Large intestine (tissue), 3 donors: ENCODE results near the gene C11orf58. TPM values are rescaled to one million over a fixed set of nuclear protein-coding genes. Genes with fewer than 3 reads are reported as not detected.

Source experiments
- DNase-seq, 2 donors: peaks; one replicate each; pipeline versions ENCODE4 v3.0.0 to v3.0.0-alpha.2; 2013
- H3K27ac ChIP-seq: one replicate; pipeline ENCODE4 v1.5.1; 2013; ENCODE audit warnings: low read length
- H3K27me3 ChIP-seq: 2 replicates; pipeline ENCODE4 v1.6.1; 2013; ENCODE audit warnings: low read length; ENCODE audit not compliant: control insufficient read depth, insufficient read depth
- H3K36me3 ChIP-seq: 2 replicates; pipeline ENCODE4 v1.6.1; 2013; ENCODE audit warnings: low read length; ENCODE audit not compliant: control insufficient read depth, insufficient read depth
- H3K4me1 ChIP-seq: one replicate; pipeline ENCODE4 v1.6.1; 2013; ENCODE audit warnings: low read length; ENCODE audit not compliant: control insufficient read depth, insufficient read depth
- H3K4me3 ChIP-seq: one replicate; pipeline ENCODE4 v1.5.1; 2013; ENCODE audit warnings: low read length
- H3K9me3 ChIP-seq: one replicate; pipeline ENCODE4 v1.6.1; 2013; ENCODE audit warnings: mild to moderate bottlenecking, low read depth, low read length, moderate library complexity; ENCODE audit not compliant: control insufficient read depth
- WGBS: methylation state at CpG from one replicate; pipeline ENCODE4 v1.1.5; 2013; ENCODE audit warnings: low lambda C conversion rate; ENCODE audit not compliant: insufficient coverage; 5-methylcytosine and 5-hydroxymethylcytosine counted together
- polyA plus RNA-seq: library from polyadenylated mRNA; unstranded; fragments of 120-200 nt; gene quantifications from one replicate; pipeline ENCODE4 v1.2.1, GENCODE V29; 2013

Gene C11orf58
- polyA plus RNA-seq, 1 donor: 172 TPM

GRCh38 chr11:16741473-16741872 lies 3.0 kb downstream of the C11orf58 start:
- H3K27me3 ChIP-seq: no peaks in the 10 kb centered on the region
- H3K4me3 ChIP-seq: no peak overlapping the region
- H3K4me1 ChIP-seq: peaks cover 5% of the 10 kb centered on the region
- no CpG with 5 or more reads among the region's 4 CpGs for WGBS
- H3K36me3 ChIP-seq: peaks cover 14% of the 10 kb centered on the region
- no peaks in the 10 kb centered on the region for H3K9me3 ChIP-seq
- H3K27ac ChIP-seq: no peak overlapping the region
- DNase-seq: no peak

- no peaks in the 10 kb centered on the region for H3K27me3 ChIP-seq
- H3K9me3 ChIP-seq: no peaks in the 10 kb centered on the region
- peaks cover 5% of the 10 kb centered on the region for H3K4me1 ChIP-seq
- H3K4me3 ChIP-seq: no peak overlapping the region
- no peak for DNase-seq
- H3K27ac ChIP-seq: no peak overlapping the region
- peaks cover 32% of the 10 kb centered on the region for H3K36me3 ChIP-seq
- WGBS: 94% methylated on average over 2 of the region's 4 CpGs
These were observed 5.0 kb downstream of the C11orf58 start for GRCh38 chr11:16743478-16743877.

GRCh38 chr11:16744128-16744725 lies 5.8 kb downstream of the C11orf58 start:
- peaks cover 5% of the 10 kb centered on the region for H3K4me1 ChIP-seq
- WGBS: 92% methylated on average over 2 of the region's 5 CpGs
- H3K9me3 ChIP-seq: no peaks in the 10 kb centered on the region
- no peaks in the 10 kb centered on the region for H3K27me3 ChIP-seq
- peaks cover 33% of the 10 kb centered on the region for H3K36me3 ChIP-seq
- DNase-seq: no peak
- H3K4me3 ChIP-seq: no peak overlapping the region
- no peak overlapping the region for H3K27ac ChIP-seq

GRCh38 chr11:16745950-16746605 lies 7.6 kb downstream of the C11orf58 start:
- 78% methylated on average over 1 of the region's 2 CpGs for WGBS
- H3K4me1 ChIP-seq: no peaks in the 10 kb centered on the region
- DNase-seq: no peak
- H3K27me3 ChIP-seq: no peaks in the 10 kb centered on the region
- no peaks in the 10 kb centered on the region for H3K9me3 ChIP-seq
- H3K36me3 ChIP-seq: peaks cover 52% of the 10 kb centered on the region
- H3K4me3 ChIP-seq: no peak overlapping the region
- no peak overlapping the region for H3K27ac ChIP-seq

- H3K36me3 ChIP-seq: peaks cover 66% of the 10 kb centered on the region
- no peak overlapping the region for H3K27ac ChIP-seq
- no peak for DNase-seq
- no peaks in the 10 kb centered on the region for H3K4me1 ChIP-seq
- no peak overlapping the region for H3K4me3 ChIP-seq
- H3K27me3 ChIP-seq: no peaks in the 10 kb centered on the region
- WGBS: no CpG with 5 or more reads among the region's 1 CpG
- H3K9me3 ChIP-seq: no peaks in the 10 kb centered on the region
These were observed 10.6 kb downstream of the C11orf58 start for GRCh38 chr11:16749092-16749491.

- Histone ChIP-seq H3K9me3 (no peaks in the 10 kb centered on the region), H3K36me3 (peaks cover 70% of the 10 kb centered on the region), H3K4me3 (no peak overlapping the region), H3K27ac (no peak overlapping the region), H3K27me3 (no peaks in the 10 kb centered on the region), H3K4me1 (no peaks in the 10 kb centered on the region)
- no CpG with 5 or more reads among the region's 2 CpGs for WGBS
- no peak for DNase-seq
These were observed 11.2 kb downstream of the C11orf58 start for GRCh38 chr11:16749666-16750065.

GRCh38 chr11:16750417-16750816 lies 12.0 kb downstream of the C11orf58 start:
- Histone ChIP-seq H3K4me1 (no peaks in the 10 kb centered on the region), H3K9me3 (no peaks in the 10 kb centered on the region), H3K4me3 (no peak overlapping the region), H3K27ac (no peak overlapping the region), H3K36me3 (peaks cover 67% of the 10 kb centered on the region), H3K27me3 (no peaks in the 10 kb centered on the region)
- WGBS: no CpG with 5 or more reads among the region's 1 CpG
- no peak for DNase-seq

GRCh38 chr11:16758382-16759024 lies 20.1 kb downstream of the C11orf58 start:
- H3K4me1 ChIP-seq: no peaks in the 10 kb centered on the region
- H3K27me3 ChIP-seq: no peaks in the 10 kb centered on the region
- no peak overlapping the region for H3K27ac ChIP-seq
- no CpG with 5 or more reads among the region's 4 CpGs for WGBS
- H3K36me3 ChIP-seq: peaks cover 30% of the 10 kb centered on the region
- no peak for DNase-seq
- H3K9me3 ChIP-seq: no peaks in the 10 kb centered on the region
- no peak overlapping the region for H3K4me3 ChIP-seq

- 81% methylated on average over 3 of the region's 8 CpGs for WGBS
- H3K27ac ChIP-seq: no peak overlapping the region
- H3K27me3 ChIP-seq: no peaks in the 10 kb centered on the region
- H3K9me3 ChIP-seq: no peaks in the 10 kb centered on the region
- DNase-seq: no peak
- peaks cover 19% of the 10 kb centered on the region for H3K36me3 ChIP-seq
- no peaks in the 10 kb centered on the region for H3K4me1 ChIP-seq
- H3K4me3 ChIP-seq: no peak overlapping the region
These were observed 21.5 kb downstream of the C11orf58 start for GRCh38 chr11:16759857-16760508.

- no peaks in the 10 kb centered on the region for H3K4me1 ChIP-seq
- H3K9me3 ChIP-seq: no peaks in the 10 kb centered on the region
- no peak overlapping the region for H3K27ac ChIP-seq
- H3K27me3 ChIP-seq: no peaks in the 10 kb centered on the region
- H3K36me3 ChIP-seq: peaks cover 3% of the 10 kb centered on the region
- DNase-seq: no peak
- no peak overlapping the region for H3K4me3 ChIP-seq
- no CpG with 5 or more reads among the region's 1 CpG for WGBS
These were observed 25.3 kb downstream of the C11orf58 start for GRCh38 chr11:16763746-16764145.
